CD14-positive monocyte (primary cell): ENCODE data around the gene ISX. TPM values are rescaled to one million over a fixed set of nuclear protein-coding genes. Genes with fewer than 3 reads are reported as not detected.

Experiments used
- DNase-seq, 3 donors: peaks; one replicate each; pipeline ENCODE4 v3.0.0-alpha.2; 2011 to 2022
- H2AFZ ChIP-seq: 2 replicates; pipeline ENCODE4 v1.6.0; 2012; ENCODE audit warnings: mild to moderate bottlenecking, low read depth, low read length, inconsistent platforms; ENCODE audit not compliant: insufficient read depth, poor library complexity, severe bottlenecking
- H3K27ac ChIP-seq, 2 donors: 1 replicate in 1 of 2; 2 replicates in 1 of 2; pipeline ENCODE4 v1.5.1; 2012 to 2013; ENCODE audit warnings: low read length in 2 of 2, control low read depth in 1 of 2, inconsistent platforms in 1 of 2, low read depth in 1 of 2, mild to moderate bottlenecking in 1 of 2
- H3K27me3 ChIP-seq, 2 donors: one replicate each; pipeline versions ENCODE4 v1.6.0 to v1.6.1; 2011 to 2013; ENCODE audit warnings: low read length in 2 of 2; ENCODE audit not compliant: control insufficient read depth in 2 of 2, insufficient read depth in 2 of 2
- H3K36me3 ChIP-seq, 2 donors: replicated peaks in 1 of 2; 1 replicate in 1 of 2; 2 replicates in 1 of 2; pipeline versions ENCODE4 v1.5.1 to v1.6.1; 2012 to 2013; ENCODE audit warnings: low read length in 2 of 2, control low read depth in 1 of 2, inconsistent platforms in 1 of 2, mild to moderate bottlenecking in 1 of 2; ENCODE audit not compliant: insufficient read depth in 2 of 2, control insufficient read depth in 1 of 2
- H3K4me1 ChIP-seq, 2 donors: 1 replicate in 1 of 2; 2 replicates in 1 of 2; pipeline versions ENCODE4 v1.5.1 to v1.6.1; 2012 to 2013; ENCODE audit warnings: low read length in 2 of 2, control low read depth in 1 of 2, inconsistent platforms in 1 of 2, mild to moderate bottlenecking in 1 of 2, moderate library complexity in 1 of 2; ENCODE audit not compliant: insufficient read depth in 2 of 2, control insufficient read depth in 1 of 2
- H3K4me2 ChIP-seq: replicated peaks from 2 replicates; pipeline ENCODE3; 2012; ENCODE audit warnings: low read length, moderate library complexity, mild to moderate bottlenecking; ENCODE audit not compliant: poor library complexity, severe bottlenecking; ENCODE audit errors: extremely low read depth
- H3K4me3 ChIP-seq, 3 experiments: fragments of 200-600 bp in 1 of 3; sonication (generic) in 1 of 3; replicated peaks in 1 of 3; 1 replicate in 2 of 3; 2 replicates in 1 of 3; pipeline ENCODE4 v1.5.1; 2011 to 2013; ENCODE audit warnings: low read length in 3 of 3, mild to moderate bottlenecking in 3 of 3, control low read depth in 2 of 3, low read depth in 2 of 3, inconsistent platforms in 1 of 3, moderate library complexity in 1 of 3
- H3K79me2 ChIP-seq: 2 replicates; pipeline ENCODE4 v1.6.0; 2012; ENCODE audit warnings: mild to moderate bottlenecking, control low read depth, inconsistent platforms, low read length, moderate library complexity; ENCODE audit not compliant: insufficient read depth
- H3K9ac ChIP-seq: 2 replicates; pipeline ENCODE4 v1.6.0; 2017; ENCODE audit warnings: low read length, mild to moderate bottlenecking; ENCODE audit not compliant: insufficient read depth, poor library complexity, severe bottlenecking
- H3K9me3 ChIP-seq, 2 donors: replicated peaks in 1 of 2; 1 replicate in 1 of 2; 2 replicates in 1 of 2; pipeline versions ENCODE4 v1.5.1 to v1.6.1; 2012 to 2013; ENCODE audit warnings: low read length in 2 of 2, control low read depth in 1 of 2; ENCODE audit not compliant: control insufficient read depth in 1 of 2, insufficient read depth in 1 of 2
- H4K20me1 ChIP-seq: 2 replicates; pipeline ENCODE4 v1.6.0; 2012; ENCODE audit warnings: mild to moderate bottlenecking, low read length, control low read depth, moderate library complexity; ENCODE audit not compliant: insufficient read depth
- H3K27ac Mint-ChIP-seq, 7 donors: one replicate each; pipeline ENCODE4 v1.8.0; 2020; ENCODE audit warnings: mild to moderate bottlenecking in 7 of 7, mixed read lengths in 7 of 7, moderate library complexity in 6 of 7, inconsistent platforms in 2 of 7
- H3K27me3 Mint-ChIP-seq, 3 donors: one replicate each; pipeline ENCODE4 v1.8.0; 2021 to 2022; ENCODE audit warnings: low read depth in 3 of 3, mild to moderate bottlenecking in 3 of 3, mixed read lengths in 3 of 3, moderate library complexity in 3 of 3, inconsistent platforms in 1 of 3
- H3K36me3 Mint-ChIP-seq, 2 donors: one replicate each; pipeline ENCODE4 v1.8.0; 2020; ENCODE audit warnings: mixed read lengths in 2 of 2, inconsistent platforms in 1 of 2, mild to moderate bottlenecking in 1 of 2
- H3K4me1 Mint-ChIP-seq: one replicate; pipeline ENCODE4 v1.8.0; 2020; ENCODE audit warnings: mild to moderate bottlenecking, mixed read lengths
- H3K4me3 Mint-ChIP-seq, 2 donors: one replicate each; pipeline ENCODE4 v1.8.0; 2020; ENCODE audit warnings: mild to moderate bottlenecking in 2 of 2, mixed read lengths in 2 of 2, moderate library complexity in 1 of 2
- H3K9me3 Mint-ChIP-seq, 7 donors: one replicate each; pipeline ENCODE4 v1.8.0; 2020 to 2022; ENCODE audit warnings: mixed read lengths in 7 of 7, mild to moderate bottlenecking in 6 of 7, moderate library complexity in 6 of 7, inconsistent platforms in 2 of 7
- WGBS: methylation state at CpG from one replicate; pipeline ENCODE4 v1.1.5; 2013; ENCODE audit warnings: missing lambda C conversion rate; ENCODE audit not compliant: insufficient coverage; 5-methylcytosine and 5-hydroxymethylcytosine counted together
- intact Hi-C, 2 donors: fragments of 100-400 bp; cut with micrococcal nuclease; formaldehyde crosslinking; loops; one replicate each; pipeline versions ENCODE4 v1.15.0 to v1.15.1; 2023
- polyA plus RNA-seq, 3 donors: library from polyadenylated mRNA; depleted of rRNA in 1 of 3; unstranded in 2 of 3; stranded (reverse) in 1 of 3; fragments of 300-500 nt in 2 of 3; fragments of >200 nt in 1 of 3; fragmentation: Illumina TruSeq in 2 of 3; gene quantifications; 1 replicate in 2 of 3; 2 replicates in 1 of 3; pipeline ENCODE4 v1.2.3, GENCODE V29; 2012 to 2021
- TF ChIP-seq, protein P1 (sequence below): fragments of 200-600 bp; IDR thresholded peaks from one replicate; pipeline ENCODE4 v1.8.0; 2022; ENCODE audit warnings: antibody characterized with exemption, mild to moderate bottlenecking

ISX gene
- polyA plus RNA-seq, 3 donors: not detected

DNA sequence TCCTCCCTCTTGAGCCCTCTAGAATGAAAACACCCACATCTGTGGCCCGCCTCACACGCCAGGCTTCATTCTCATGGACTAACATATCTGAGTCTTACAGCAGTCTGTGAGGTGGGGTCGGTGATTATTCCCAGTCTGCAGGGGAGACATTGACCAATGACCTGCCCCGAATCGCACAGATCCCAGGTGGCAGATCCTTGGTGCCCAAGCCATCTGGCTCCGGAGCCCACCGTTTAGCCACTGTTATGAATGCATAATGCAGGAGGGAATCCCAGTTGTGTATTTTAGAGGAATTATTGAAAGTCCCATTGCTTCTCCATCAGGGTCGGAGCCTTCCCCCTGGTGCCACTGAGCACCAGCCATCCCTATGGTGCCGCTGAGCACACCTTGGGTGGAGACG is 47.4 kb downstream of the ISX start:
- no peak overlapping the region for H3K27ac Mint-ChIP-seq
- Histone ChIP-seq H2AFZ (no peak overlapping the region), H3K4me1 (no peaks in the 10 kb centered on the region), H4K20me1 (no peaks in the 10 kb centered on the region), H3K79me2 (no peaks in the 10 kb centered on the region), H3K27ac (no peak overlapping the region), H3K27me3 (no peaks in the 10 kb centered on the region), H3K9me3 (peaks cover 0 to 3% of the 10 kb centered on the region in 2 donors), H3K4me2 (no peak overlapping the region), H3K9ac (no peak overlapping the region), H3K36me3 (no peaks in the 10 kb centered on the region), H3K4me3 (no peak overlapping the region)
- no peak for DNase-seq
- no peaks in the 10 kb centered on the region for H3K36me3 Mint-ChIP-seq
- no peak overlapping the region for H3K4me3 Mint-ChIP-seq
- 93% methylated on average over 10 of the region's 10 CpGs for WGBS
- no peaks in the 10 kb centered on the region for H3K4me1 Mint-ChIP-seq
- intact Hi-C loops: no loop called here
- H3K27me3 Mint-ChIP-seq: peaks cover 2 to 6% (median 3%) of the 10 kb centered on the region in 3 donors
- H3K9me3 Mint-ChIP-seq: peaks cover 0 to 6% (median 2%) of the 10 kb centered on the region in 7 donors
- TF ChIP-seq, protein P1, sequence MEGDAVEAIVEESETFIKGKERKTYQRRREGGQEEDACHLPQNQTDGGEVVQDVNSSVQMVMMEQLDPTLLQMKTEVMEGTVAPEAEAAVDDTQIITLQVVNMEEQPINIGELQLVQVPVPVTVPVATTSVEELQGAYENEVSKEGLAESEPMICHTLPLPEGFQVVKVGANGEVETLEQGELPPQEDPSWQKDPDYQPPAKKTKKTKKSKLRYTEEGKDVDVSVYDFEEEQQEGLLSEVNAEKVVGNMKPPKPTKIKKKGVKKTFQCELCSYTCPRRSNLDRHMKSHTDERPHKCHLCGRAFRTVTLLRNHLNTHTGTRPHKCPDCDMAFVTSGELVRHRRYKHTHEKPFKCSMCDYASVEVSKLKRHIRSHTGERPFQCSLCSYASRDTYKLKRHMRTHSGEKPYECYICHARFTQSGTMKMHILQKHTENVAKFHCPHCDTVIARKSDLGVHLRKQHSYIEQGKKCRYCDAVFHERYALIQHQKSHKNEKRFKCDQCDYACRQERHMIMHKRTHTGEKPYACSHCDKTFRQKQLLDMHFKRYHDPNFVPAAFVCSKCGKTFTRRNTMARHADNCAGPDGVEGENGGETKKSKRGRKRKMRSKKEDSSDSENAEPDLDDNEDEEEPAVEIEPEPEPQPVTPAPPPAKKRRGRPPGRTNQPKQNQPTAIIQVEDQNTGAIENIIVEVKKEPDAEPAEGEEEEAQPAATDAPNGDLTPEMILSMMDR: no peak

DNA sequence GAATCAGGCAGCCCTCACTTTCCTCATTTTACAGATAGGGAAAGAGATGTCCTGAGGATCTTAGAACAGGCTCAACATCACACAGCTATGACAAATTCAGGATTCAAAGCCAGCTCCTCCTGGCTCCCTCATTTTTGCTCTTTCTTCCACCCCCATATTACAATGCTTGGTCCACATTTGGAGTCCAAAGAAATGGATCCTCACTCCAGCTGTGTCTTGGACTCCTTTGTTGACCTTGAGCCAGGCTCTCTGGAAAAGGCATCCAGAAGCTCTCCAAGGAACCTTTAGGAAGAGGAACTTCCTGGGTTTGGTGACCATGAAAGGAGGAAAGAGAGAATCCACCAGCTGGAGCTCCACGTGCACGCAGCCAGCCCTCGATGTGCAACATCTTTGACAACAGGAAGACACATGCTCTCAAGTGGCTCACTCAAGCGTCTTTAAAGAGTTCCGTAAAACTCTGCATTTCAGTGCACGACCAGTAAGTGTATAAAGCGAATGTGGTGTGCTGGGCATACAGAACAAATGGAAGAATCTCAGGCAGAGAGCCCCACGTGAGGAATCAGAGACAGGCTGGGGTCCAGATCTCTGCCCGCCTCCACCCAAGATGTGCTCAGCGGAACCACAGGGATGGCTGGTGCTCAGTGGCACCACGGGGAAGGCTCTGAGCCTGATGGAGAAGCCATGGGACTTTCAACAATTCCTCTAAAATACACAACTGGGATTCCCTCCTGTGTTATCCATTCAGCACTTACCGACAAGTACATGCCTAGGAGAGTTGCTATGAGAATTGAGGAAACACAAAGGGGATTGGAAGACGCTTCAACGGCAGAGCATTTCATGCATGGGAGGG is 48.4 kb downstream of the ISX start:
- TF ChIP-seq, protein P1: no peak
- DNase-seq: no peak
- Mint-ChIP-seq H3K4me1 (no peaks in the 10 kb centered on the region), H3K4me3 (no peak overlapping the region), H3K27me3 (peaks cover 2 to 4% (median 3%) of the 10 kb centered on the region in 3 donors), H3K27ac (no peak overlapping the region), H3K9me3 (peaks cover 0 to 4% (median 0%) of the 10 kb centered on the region in 7 donors), H3K36me3 (no peaks in the 10 kb centered on the region)
- H4K20me1 ChIP-seq: no peaks in the 10 kb centered on the region
- no peak overlapping the region for H3K4me3 ChIP-seq
- WGBS: 82% methylated on average over 11 of the region's 14 CpGs
- H3K9me3 ChIP-seq: no peaks in the 10 kb centered on the region
- no peaks in the 10 kb centered on the region for H3K27me3 ChIP-seq
- no peak overlapping the region for H3K27ac ChIP-seq
- no peaks in the 10 kb centered on the region for H3K4me1 ChIP-seq
- intact Hi-C loops: no loop called here
- H3K79me2 ChIP-seq: no peaks in the 10 kb centered on the region
- H3K36me3 ChIP-seq: no peaks in the 10 kb centered on the region
- H2AFZ ChIP-seq: no peak overlapping the region
- no peak overlapping the region for H3K9ac ChIP-seq
- H3K4me2 ChIP-seq: no peak overlapping the region
